Measurements from ENCODE around the gene TRIM38.

TRIM38 gene

GRCh38 chr6:25922301-25922700 lies 40.3 kb upstream of the TRIM38 start:
- Histone ChIP-seq H3K27me3 (ENCODE audit: insufficient read depth, poor library complexity, severe bottlenecking) (no peaks in the 10 kb centered on the region), H3K4me3 (replicated peaks; ENCODE audit: insufficient read depth, low read length) (no peak overlapping the region), H3K27ac (replicated peaks) (no peak overlapping the region)
- DNase-seq (ENCODE audit: low read depth in 1 of 2, low spot score in 1 of 2): no peak
- TF ChIP-seq, protein P1, sequence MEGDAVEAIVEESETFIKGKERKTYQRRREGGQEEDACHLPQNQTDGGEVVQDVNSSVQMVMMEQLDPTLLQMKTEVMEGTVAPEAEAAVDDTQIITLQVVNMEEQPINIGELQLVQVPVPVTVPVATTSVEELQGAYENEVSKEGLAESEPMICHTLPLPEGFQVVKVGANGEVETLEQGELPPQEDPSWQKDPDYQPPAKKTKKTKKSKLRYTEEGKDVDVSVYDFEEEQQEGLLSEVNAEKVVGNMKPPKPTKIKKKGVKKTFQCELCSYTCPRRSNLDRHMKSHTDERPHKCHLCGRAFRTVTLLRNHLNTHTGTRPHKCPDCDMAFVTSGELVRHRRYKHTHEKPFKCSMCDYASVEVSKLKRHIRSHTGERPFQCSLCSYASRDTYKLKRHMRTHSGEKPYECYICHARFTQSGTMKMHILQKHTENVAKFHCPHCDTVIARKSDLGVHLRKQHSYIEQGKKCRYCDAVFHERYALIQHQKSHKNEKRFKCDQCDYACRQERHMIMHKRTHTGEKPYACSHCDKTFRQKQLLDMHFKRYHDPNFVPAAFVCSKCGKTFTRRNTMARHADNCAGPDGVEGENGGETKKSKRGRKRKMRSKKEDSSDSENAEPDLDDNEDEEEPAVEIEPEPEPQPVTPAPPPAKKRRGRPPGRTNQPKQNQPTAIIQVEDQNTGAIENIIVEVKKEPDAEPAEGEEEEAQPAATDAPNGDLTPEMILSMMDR (IDR thresholded peaks at IDR 0.05; ENCODE audit: insufficient read depth, low read length): no peak
- TF ChIP-seq GABPA (IDR thresholded peaks at IDR 0.05; ENCODE audit: low read depth): no peak
- no peak for TF ChIP-seq SPI1 (IDR thresholded peaks at IDR 0.05; ENCODE audit: borderline replicate concordance, low read depth)
- no peak for TF ChIP-seq POLR2AphosphoS5 (IDR thresholded peaks at IDR 0.05; ENCODE audit: low read depth)
- TF ChIP-seq REST (IDR thresholded peaks at IDR 0.05; ENCODE audit: insufficient replicate concordance, low read depth): no peak

GRCh38 chr6:25925876-25926275 lies 36.7 kb upstream of the TRIM38 start:
- no peak for DNase-seq (ENCODE audit: low read depth in 1 of 2, low spot score in 1 of 2)
- no peak overlapping the region for H3K4me3 ChIP-seq (replicated peaks; ENCODE audit: insufficient read depth, low read length)
- TF ChIP-seq POLR2AphosphoS5 (IDR thresholded peaks at IDR 0.05; ENCODE audit: low read depth) (no peak), SPI1 (IDR thresholded peaks at IDR 0.05; ENCODE audit: borderline replicate concordance, low read depth) (no peak), GABPA (IDR thresholded peaks at IDR 0.05; ENCODE audit: low read depth) (no peak), REST (IDR thresholded peaks at IDR 0.05; ENCODE audit: insufficient replicate concordance, low read depth) (no peak)
- TF ChIP-seq, protein P1 (IDR thresholded peaks at IDR 0.05; ENCODE audit: insufficient read depth, low read length): no peak
- no peak overlapping the region for H3K27ac ChIP-seq (replicated peaks)
- H3K27me3 ChIP-seq (ENCODE audit: insufficient read depth, poor library complexity, severe bottlenecking): no peaks in the 10 kb centered on the region

- no peak for DNase-seq (ENCODE audit: low read depth in 1 of 2, low spot score in 1 of 2)
- Histone ChIP-seq H3K27ac (replicated peaks) (no peak overlapping the region), H3K4me3 (replicated peaks; ENCODE audit: insufficient read depth, low read length) (no peak overlapping the region), H3K27me3 (ENCODE audit: insufficient read depth, poor library complexity, severe bottlenecking) (no peaks in the 10 kb centered on the region)
- no peak for TF ChIP-seq GABPA (IDR thresholded peaks at IDR 0.05; ENCODE audit: low read depth)
- TF ChIP-seq, protein P1 (IDR thresholded peaks at IDR 0.05; ENCODE audit: insufficient read depth, low read length): no peak
- TF ChIP-seq SPI1 (IDR thresholded peaks at IDR 0.05; ENCODE audit: borderline replicate concordance, low read depth): no peak
- TF ChIP-seq POLR2AphosphoS5 (IDR thresholded peaks at IDR 0.05; ENCODE audit: low read depth): no peak
- TF ChIP-seq REST (IDR thresholded peaks at IDR 0.05; ENCODE audit: insufficient replicate concordance, low read depth): no peak
Measured at GRCh38 chr6:25927178-25927577, 35.4 kb upstream of the TRIM38 start.
